Endometrium (tissue), 2 donors: Measurements from ENCODE around the gene BUB1B.

ENCODE experiments used
- FAIRE-seq: peaks from 2 replicates; lab custom pipeline; 2012; peaks lifted over from hg19 to GRCh38; lab: Jason Lieb, UNC
- donor health status: control.
- donor health status: control.

BUB1B gene

DNA sequence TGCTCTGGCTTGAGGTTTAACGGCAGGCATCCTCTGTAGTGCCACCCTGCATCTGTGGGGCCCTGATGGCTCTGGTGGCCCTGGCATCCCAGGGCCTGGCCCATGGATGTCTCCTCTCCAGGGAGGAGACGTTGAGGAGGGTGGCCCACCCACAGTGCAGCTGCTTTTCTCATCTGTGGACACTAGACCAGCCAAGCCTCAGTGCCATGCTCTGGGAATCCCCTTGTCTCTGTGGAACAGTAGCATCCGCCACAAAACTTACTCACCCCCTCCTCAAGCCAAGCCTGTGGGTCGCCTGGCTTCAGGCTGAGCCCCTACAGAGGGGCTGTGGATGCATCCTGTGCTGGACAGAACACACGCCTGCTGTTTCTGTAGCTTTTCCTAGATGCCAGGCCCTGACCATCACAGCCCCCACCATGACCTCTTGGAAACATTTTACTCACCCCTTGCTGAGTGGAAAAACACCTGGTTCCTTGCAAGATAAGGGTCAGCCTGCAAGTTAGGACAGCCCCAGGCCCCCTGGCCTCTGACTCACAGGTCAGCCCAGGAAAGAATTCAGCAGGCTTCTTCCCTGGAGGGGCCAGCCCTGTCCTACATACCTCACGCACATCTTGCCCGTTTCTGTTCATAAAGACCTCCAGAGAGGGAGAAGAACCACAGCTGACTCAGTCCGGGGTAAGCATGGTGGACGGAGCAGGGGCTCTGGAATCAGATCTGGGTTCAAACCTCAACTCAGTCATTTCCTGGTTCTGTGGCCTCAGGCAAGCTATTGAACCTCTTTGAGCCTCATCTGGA lies 97.0 kb downstream of the BUB1B start:
- FAIRE-seq, result no peak

DNA sequence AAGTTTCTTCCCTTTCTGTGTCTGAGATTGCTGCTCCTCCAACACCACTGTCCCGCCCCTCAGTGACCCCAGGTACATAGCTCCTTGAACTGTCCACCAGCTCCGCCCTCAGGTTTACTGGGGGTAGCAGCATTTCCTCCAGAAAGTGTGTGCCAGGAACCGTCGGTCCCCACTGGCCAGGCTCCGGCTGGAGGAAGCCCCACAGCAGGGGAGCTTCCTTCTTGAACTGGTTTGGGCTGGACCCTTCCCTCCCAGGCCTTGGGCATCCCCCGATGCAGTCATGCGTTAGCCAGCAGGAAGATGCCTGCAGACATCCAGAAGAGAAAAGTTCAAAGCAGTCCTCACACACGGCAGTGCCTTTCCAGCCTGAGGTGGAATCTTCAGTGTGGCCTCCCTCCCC lies 97.7 kb downstream of the BUB1B start:
- no peak for FAIRE-seq

DNA sequence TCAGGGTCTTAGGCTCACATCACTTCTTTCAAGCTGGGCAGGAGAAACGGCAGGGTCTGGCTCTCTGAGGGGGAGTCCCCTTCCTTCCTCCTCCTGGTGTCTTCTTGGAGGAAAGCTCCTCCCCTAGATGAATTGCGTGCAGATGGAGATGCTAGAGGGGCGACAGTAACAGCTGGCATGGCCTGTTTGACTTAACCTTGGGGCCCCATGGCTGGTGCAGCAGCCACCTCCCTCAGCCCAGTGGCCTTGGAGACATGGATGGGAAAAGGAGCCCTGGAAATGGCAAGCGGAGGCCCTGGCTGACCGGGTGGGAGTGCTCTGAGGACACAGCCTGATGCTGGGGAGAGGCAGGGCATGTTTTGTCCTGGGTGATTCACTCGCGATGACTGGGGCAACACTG lies 98.2 kb downstream of the BUB1B start:
- no peak for FAIRE-seq

DNA sequence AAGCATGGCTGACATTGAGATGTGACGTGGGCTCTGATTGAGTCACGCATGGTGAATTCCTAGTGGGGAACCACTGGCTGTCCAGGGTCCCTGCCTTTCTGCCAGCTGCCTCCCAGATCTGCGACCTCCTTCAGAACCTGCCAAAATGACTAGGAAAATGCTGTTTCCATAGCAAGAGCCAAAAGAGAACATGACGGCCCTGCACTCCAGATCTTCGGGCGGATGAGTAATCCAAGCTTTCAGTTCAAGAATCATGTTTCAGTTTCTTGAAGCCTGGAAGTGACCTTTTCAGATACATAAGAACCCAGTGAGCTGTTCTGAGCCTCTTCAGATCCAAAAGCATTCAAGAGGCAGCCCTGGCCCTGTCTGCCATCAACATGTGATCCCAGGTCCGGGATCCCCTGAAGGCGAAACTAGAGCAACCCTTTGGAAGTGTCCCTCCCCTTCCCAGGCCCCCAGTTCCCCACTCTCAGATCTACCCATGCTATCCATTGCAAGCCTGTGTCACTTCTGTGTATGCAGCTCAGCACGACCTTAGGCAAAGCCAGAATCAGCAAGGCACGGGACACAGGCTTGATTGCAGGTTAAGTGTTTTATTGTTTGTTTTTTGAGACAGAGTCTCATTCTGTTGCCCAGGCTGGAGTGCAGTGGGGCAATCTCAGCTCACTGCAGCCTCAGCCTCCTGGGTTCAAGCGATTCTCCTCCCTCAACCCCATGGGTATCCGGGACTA lies 102.3 kb downstream of the BUB1B start:
- no peak for FAIRE-seq

DNA sequence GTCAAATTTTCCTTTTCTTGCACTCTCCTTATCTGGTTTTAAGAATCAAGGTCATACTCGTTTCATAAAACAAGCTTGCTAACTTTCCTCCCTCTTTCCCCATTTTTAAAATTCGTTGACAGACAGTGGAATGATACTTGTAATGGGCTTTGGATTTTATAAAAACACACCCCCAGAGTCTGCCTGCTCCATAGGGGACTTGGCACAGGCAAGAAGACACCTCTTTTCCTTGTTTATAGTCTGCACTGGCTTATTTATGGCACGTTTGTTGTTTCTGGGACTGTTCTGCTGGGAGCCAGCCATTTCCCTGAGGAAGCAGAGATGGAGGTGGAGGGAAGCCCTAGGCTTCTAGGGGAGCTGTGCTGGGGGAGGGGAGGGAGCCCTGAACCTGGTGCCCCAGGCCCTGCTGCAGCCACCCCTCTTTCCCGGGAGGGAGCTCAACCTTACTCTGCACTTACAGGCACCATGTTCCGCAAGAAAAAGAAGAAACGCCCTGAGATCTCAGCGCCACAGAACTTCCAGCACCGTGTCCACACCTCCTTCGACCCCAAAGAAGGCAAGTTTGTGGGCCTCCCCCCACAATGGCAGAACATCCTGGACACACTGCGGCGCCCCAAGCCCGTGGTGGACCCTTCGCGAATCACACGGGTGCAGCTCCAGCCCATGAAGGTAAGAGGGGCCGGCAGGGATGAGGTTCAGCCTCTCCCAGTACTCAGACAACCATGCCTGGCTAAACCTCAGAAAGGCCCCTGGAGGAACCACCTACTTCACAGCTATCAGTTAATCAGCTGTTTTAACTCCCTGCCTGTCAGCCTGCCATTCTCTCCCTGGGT lies 103.7 kb downstream of the BUB1B start:
- FAIRE-seq, result no peak

DNA sequence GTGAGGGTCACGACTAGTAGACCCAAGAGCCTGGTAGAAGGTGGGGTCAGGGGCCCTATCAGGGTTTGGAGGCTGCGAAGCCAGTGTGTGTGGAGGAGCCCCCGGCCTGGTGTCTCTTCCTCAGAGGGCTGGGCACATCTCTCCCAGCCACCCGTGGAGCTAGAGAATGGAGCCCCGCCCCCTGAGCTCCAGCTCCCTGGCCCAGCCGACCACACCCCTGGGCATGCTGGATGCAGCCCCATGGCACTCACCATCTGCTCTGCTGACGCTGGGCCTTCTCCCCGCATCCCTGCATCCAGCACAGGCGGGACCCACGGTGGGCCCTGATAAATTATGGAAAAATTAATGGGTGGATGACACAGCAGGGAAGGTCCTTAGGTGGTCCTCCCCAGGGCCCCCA lies 104.5 kb downstream of the BUB1B start:
- FAIRE-seq, result no peak

DNA sequence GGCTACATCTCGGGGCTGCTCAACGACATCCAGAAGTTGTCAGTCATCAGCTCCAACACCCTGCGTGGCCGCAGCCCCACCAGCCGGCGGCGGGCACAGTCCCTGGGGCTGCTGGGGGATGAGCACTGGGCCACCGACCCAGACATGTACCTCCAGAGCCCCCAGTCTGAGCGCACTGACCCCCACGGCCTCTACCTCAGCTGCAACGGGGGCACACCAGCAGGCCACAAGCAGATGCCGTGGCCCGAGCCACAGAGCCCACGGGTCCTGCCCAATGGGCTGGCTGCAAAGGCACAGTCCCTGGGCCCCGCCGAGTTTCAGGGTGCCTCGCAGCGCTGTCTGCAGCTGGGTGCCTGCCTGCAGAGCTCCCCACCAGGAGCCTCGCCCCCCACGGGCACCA lies 105.0 kb downstream of the BUB1B start:
- FAIRE-seq, result no peak

DNA sequence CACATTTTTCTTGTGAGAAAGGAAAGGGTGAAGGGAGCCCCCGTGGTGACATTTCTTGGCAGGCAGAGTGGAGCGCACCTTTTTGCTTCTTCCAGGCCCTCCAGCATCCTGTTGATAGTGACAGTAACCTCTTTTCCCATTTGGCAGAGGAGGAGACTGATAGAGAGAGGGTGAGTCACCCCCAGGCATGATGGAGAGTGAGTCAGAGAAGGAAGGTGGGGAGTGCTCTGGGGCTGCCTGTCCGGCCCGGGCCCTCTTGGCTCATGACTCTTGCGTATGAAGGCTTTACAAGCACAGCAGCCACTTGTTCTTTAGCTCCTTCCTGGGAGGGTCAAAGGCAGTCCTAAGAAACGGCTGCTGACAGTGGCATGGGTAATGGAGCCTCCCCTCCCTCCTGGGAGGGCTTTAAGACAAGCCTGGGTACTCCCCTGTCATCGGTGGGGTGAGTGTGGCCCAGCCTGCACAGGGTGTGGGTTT lies 106.0 kb downstream of the BUB1B start:
- no peak for FAIRE-seq

DNA sequence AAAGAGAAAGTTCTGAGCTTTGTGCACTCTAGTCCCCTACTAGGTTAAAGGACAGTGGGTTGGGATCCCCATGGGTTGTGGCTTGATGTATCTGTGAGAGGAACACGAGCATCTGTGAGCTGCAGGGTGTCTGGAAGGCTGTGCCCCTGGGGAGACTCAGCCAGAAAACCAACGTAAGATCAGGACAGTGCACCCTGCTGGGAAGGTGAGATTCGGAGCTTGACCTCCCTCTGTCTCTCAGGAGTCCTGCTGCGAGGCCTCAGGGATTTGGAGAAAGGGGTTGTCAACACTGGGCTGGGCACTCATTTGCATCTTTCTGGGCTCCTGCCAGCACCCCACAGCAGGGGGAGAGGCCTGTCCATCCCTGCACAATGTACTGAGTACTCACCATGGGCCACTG lies 106.8 kb downstream of the BUB1B start:
- no peak for FAIRE-seq

DNA sequence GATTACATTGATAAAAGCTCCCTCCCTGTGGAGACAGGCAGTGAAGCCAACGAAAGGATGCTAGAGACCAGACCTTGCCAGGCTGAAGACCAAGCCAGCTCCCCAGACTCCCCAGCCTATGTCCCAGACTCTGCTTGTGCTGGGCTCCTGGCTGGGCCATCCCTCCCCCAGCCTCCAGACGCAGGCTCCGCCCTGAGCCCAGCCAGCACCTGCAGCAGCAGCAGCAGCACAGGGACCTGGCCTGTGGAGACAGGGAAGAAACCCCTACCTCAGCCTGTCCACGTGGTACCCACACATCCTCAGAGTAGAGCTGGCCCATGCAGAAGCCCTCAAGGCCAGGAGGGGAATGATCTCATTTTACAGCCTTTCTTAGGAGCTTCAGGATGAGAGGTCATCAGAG lies 108.7 kb downstream of the BUB1B start:
- no peak for FAIRE-seq

DNA sequence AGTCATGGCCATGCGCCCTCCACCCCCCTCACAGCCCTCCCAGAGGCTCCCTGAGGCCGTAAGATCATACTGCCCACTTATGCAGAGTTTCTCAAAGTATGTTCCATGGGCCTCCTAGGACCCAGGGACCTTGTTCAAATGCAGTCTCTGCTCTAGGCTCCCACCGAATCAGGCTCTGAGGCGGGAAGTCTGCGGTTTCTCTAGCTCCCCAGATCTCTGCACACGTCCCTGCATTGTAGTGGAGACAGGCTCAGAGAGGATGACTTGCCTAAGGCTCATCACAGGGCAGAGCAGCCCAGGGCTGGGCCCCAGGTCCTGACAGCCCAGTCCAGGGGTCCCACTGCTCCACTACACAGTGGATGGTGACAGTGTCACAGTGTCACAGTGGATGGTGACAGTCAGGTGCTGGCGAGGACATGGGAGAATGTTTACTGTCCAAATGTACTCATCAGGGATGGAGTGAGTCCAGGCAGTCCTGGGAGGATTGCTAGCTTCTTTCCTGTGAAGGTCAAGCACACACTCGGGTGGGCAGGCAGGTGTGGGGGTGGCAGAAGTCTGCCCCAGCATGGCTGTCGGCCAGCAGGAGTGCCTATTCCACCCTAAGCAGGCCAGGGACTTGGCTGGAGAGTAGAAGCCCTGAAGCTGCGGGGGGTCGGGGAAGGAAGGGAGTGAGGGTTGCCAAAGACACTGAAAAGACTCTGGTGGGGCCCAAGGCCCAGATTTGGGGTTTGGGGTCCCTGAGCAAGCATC lies 109.6 kb downstream of the BUB1B start:
- no peak for FAIRE-seq
